HG03558 (cell line): Measurements from ENCODE around the gene SLC47A1.
"Not testable (repeated sequence)": the region's sequence is repeated elsewhere in the genome, so short reads cannot be mapped to it uniquely, and the experiment has no call there.

Experiments used
- ATAC-seq: cut with Tn5 transposase; IDR thresholded peaks from one replicate; pipeline ENCODE4 v1.9.1; 2021; ENCODE audit warnings: moderate number of reproducible peaks; ENCODE audit not compliant: unreplicated experiment; ENCODE audit errors: extremely low read depth

Gene SLC47A1

GRCh38 chr17:19519388-19520291, 14.0 kb upstream of the SLC47A1 start:
- ATAC-seq = not testable (repeated sequence)

- no peak for ATAC-seq
Observed at GRCh38 chr17:19520641-19521040, 13.0 kb upstream of the SLC47A1 start.

- ATAC-seq = no peak
Observed at GRCh38 chr17:19523690-19524089, 10.0 kb upstream of the SLC47A1 start.

- ATAC-seq = not testable (repeated sequence)
Observed at GRCh38 chr17:19526950-19527349, 6.7 kb upstream of the SLC47A1 start.

GRCh38 chr17:19531780-19532501, 1.7 kb upstream of the SLC47A1 start:
- no peak for ATAC-seq

- ATAC-seq = no peak
Observed at GRCh38 chr17:19533036-19533717, 477 bp upstream of the SLC47A1 start.

- no peak for ATAC-seq
Observed at GRCh38 chr17:19534562-19535149, 1.0 kb downstream of the SLC47A1 start.

GRCh38 chr17:19537111-19537510, 3.5 kb downstream of the SLC47A1 start:
- no peak for ATAC-seq

GRCh38 chr17:19538095-19539039, 4.7 kb downstream of the SLC47A1 start:
- ATAC-seq = no peak

- no peak for ATAC-seq
Observed at GRCh38 chr17:19539040-19539399, 5.4 kb downstream of the SLC47A1 start.

- no peak for ATAC-seq
Observed at GRCh38 chr17:19539841-19540311, 6.2 kb downstream of the SLC47A1 start.

- ATAC-seq = no peak
Observed at GRCh38 chr17:19540706-19541370, 7.2 kb downstream of the SLC47A1 start.

GRCh38 chr17:19541445-19541844, 7.8 kb downstream of the SLC47A1 start:
- ATAC-seq = no peak

GRCh38 chr17:19542247-19542646, 8.6 kb downstream of the SLC47A1 start:
- no peak for ATAC-seq

- ATAC-seq = no peak
Observed at GRCh38 chr17:19544366-19544765, 10.7 kb downstream of the SLC47A1 start.

GRCh38 chr17:19546289-19547065, 12.8 kb downstream of the SLC47A1 start:
- no peak for ATAC-seq

GRCh38 chr17:19549746-19550623, 16.3 kb downstream of the SLC47A1 start:
- ATAC-seq = no peak
